HepG2 (cell line): ENCODE measurements around the gene ZNF274. TPM values are rescaled to one million over a fixed set of nuclear protein-coding genes. Genes with fewer than 3 reads are reported as not detected.
A peak's percentile ranks its signal among the peaks of the same experiment; 100 is the strongest.

ENCODE experiments used
- HNRNPLL ChIP-seq: fragments of 200-400 bp; formaldehyde crosslinking; IDR thresholded peaks from 2 replicates; pipeline ENCODE4 v1.6.1; 2017; ENCODE audit warnings: mild to moderate bottlenecking, low read depth, low read length; ENCODE audit not compliant: poor library complexity, severe bottlenecking
- IKZF1 ChIP-seq: fragments of 450-650 bp; IDR thresholded peaks from 2 replicates; pipeline ENCODE4 v1.7.1; 2016
- TBX2 ChIP-seq: sonication (generic); formaldehyde crosslinking; IDR thresholded peaks from 2 replicates; pipeline ENCODE4 v1.5.0; 2020; ENCODE audit warnings: missing genetic modification reagents, mild to moderate bottlenecking, borderline replicate concordance
- TCF7 ChIP-seq: sonication (generic); IDR thresholded peaks from 2 replicates; pipeline ENCODE4 v1.6.1; 2016; ENCODE audit warnings: antibody characterized with exemption, low read depth
- TOPORS ChIP-seq: sonication (generic); formaldehyde crosslinking; IDR thresholded peaks from 2 replicates; pipeline ENCODE4 v1.8.0; 2023; ENCODE audit warnings: mild to moderate bottlenecking, missing genetic modification reagents
- ZNF331 ChIP-seq: sonication (generic); formaldehyde crosslinking; IDR thresholded peaks from 2 replicates; pipeline ENCODE4 v1.4.0; 2020; ENCODE audit warnings: missing genetic modification reagents
- ZNF589 ChIP-seq: sonication (generic); formaldehyde crosslinking; conservative IDR thresholded peaks from 2 replicates; pipeline ENCODE4 v1.8.0; 2022; ENCODE audit warnings: mild to moderate bottlenecking, moderate library complexity, missing genetic modification reagents
- ZNF83 ChIP-seq: sonication (generic); formaldehyde crosslinking; IDR thresholded peaks from 2 replicates; pipeline ENCODE4 v1.4.0; 2020; ENCODE audit warnings: missing genetic modification reagents, mild to moderate bottlenecking, borderline replicate concordance
- polyA plus RNA-seq, 8 experiments: library from polyadenylated mRNA; depleted of rRNA in 3 of 8; stranded (reverse) in 7 of 8; unstranded in 1 of 8; fragments of >200 nt; fragmentation: Illumina TruSeq in 4 of 8; extraction: Trizol in 4 of 8; gene quantifications; 2 replicates each; pipeline versions ENCODE4 v1.2.1 to v1.2.3, GENCODE V29; 2011 to 2016; ENCODE audit warnings: low read depth in 4 of 8, missing spikeins in 1 of 8, mixed read lengths in 1 of 8; ENCODE audit not compliant: insufficient read depth in 1 of 8
- total RNA-seq, 5 experiments: library from RNA; depleted of rRNA; stranded (reverse); fragments of >200 nt; fragmentation: Illumina TruSeq; extraction: Trizol; gene quantifications; 2 replicates each; pipeline ENCODE4 v1.2.3, GENCODE V29; 2016; ENCODE audit warnings: low read depth in 1 of 5
- TF ChIP-seq, protein P1 (sequence below): sonication (generic); formaldehyde crosslinking; IDR thresholded peaks from 2 replicates; pipeline ENCODE4 v1.4.0; 2020; ENCODE audit warnings: missing genetic modification reagents
- TF ChIP-seq, protein P2 (sequence below): sonication (generic); formaldehyde crosslinking; IDR thresholded peaks from 2 replicates; pipeline ENCODE4 v1.4.0; 2020; ENCODE audit warnings: missing genetic modification reagents, mild to moderate bottlenecking, borderline replicate concordance
- TF ChIP-seq, protein P3 (sequence below): sonication (generic); formaldehyde crosslinking; IDR thresholded peaks from 2 replicates; pipeline ENCODE4 v1.5.1; 2020; ENCODE audit warnings: missing genetic modification reagents, mild to moderate bottlenecking, borderline replicate concordance
- TF ChIP-seq, protein P4 (sequence below): sonication (generic); formaldehyde crosslinking; IDR thresholded peaks from 2 replicates; pipeline ENCODE4 v1.5.0; 2020; ENCODE audit warnings: mild to moderate bottlenecking, missing genetic modification reagents
- TF ChIP-seq, protein P5 (sequence below): IDR thresholded peaks from 2 replicates; pipeline ENCODE4 v1.6.1; 2016

The ZNF274 gene
- total and polyA plus RNA-seq, 2 of the 13 experiments (the other 11 are each of a cell fraction or from before 2014, with no cell fraction given): 16.1 to 23.0 TPM

DNA sequence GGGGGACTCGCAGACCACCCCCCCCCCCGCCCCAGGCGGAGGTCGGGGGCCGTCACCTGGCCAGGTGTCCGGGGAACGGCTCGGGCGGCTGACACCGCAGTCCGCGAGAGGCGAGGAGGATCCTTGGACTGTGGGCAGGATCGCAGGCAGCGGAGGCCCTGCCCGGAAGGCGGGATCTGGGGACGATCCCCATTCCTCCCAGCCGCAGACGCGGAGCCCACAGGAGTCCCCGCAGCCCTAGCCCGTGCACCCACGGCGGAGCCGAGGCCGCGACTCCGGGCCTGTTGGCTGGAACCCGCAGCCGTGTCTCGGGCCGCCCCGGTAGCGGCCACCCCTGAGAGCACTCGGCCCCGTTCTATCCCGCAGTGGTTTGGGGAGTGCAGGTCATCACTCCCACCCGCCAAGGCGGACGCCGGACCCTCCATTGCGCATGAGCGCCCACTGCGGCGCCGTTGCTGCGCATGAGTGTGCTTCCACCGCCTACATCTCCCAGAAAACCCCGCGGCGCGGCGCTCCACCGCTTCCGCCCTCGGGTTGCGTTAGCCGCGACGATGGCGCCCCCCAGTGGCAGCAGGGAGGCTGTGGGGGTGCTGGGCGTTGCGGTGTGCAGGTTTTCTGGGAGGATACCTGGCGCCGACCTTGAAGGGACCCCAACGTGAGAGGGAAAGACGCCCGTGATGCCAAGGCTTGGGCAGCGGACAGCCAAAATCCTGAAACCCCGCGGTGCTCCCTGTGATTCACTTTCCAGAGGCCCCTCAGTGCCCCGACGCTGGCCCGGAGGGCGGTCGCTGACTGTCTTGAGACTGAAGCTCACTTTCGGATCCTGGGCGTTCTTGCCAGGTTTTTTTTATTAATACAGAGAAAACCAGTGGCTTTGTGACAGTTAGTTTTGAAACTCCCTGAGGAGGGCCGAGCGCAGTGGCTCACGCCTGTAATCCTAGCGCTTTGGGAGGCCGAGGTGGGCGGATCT, 27.9 kb upstream of the ZNF274 start (continued):
- TF ChIP-seq HNRNPLL: peak; percentile 82
- TF ChIP-seq, protein P1, sequence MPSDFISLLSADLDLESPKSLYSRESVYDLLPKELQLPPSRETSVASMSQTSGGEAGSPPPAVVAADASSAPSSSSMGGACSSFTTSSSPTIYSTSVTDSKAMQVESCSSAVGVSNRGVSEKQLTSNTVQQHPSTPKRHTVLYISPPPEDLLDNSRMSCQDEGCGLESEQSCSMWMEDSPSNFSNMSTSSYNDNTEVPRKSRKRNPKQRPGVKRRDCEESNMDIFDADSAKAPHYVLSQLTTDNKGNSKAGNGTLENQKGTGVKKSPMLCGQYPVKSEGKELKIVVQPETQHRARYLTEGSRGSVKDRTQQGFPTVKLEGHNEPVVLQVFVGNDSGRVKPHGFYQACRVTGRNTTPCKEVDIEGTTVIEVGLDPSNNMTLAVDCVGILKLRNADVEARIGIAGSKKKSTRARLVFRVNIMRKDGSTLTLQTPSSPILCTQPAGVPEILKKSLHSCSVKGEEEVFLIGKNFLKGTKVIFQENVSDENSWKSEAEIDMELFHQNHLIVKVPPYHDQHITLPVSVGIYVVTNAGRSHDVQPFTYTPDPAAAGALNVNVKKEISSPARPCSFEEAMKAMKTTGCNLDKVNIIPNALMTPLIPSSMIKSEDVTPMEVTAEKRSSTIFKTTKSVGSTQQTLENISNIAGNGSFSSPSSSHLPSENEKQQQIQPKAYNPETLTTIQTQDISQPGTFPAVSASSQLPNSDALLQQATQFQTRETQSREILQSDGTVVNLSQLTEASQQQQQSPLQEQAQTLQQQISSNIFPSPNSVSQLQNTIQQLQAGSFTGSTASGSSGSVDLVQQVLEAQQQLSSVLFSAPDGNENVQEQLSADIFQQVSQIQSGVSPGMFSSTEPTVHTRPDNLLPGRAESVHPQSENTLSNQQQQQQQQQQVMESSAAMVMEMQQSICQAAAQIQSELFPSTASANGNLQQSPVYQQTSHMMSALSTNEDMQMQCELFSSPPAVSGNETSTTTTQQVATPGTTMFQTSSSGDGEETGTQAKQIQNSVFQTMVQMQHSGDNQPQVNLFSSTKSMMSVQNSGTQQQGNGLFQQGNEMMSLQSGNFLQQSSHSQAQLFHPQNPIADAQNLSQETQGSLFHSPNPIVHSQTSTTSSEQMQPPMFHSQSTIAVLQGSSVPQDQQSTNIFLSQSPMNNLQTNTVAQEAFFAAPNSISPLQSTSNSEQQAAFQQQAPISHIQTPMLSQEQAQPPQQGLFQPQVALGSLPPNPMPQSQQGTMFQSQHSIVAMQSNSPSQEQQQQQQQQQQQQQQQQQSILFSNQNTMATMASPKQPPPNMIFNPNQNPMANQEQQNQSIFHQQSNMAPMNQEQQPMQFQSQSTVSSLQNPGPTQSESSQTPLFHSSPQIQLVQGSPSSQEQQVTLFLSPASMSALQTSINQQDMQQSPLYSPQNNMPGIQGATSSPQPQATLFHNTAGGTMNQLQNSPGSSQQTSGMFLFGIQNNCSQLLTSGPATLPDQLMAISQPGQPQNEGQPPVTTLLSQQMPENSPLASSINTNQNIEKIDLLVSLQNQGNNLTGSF: no peak
- TF ChIP-seq IKZF1: no peak
- peak; percentile 55; the same call in 1 of the 2 replicates for TF ChIP-seq TOPORS
- TF ChIP-seq ZNF83 (CRISPR knock-in tag): no peak
- TF ChIP-seq, protein P2, sequence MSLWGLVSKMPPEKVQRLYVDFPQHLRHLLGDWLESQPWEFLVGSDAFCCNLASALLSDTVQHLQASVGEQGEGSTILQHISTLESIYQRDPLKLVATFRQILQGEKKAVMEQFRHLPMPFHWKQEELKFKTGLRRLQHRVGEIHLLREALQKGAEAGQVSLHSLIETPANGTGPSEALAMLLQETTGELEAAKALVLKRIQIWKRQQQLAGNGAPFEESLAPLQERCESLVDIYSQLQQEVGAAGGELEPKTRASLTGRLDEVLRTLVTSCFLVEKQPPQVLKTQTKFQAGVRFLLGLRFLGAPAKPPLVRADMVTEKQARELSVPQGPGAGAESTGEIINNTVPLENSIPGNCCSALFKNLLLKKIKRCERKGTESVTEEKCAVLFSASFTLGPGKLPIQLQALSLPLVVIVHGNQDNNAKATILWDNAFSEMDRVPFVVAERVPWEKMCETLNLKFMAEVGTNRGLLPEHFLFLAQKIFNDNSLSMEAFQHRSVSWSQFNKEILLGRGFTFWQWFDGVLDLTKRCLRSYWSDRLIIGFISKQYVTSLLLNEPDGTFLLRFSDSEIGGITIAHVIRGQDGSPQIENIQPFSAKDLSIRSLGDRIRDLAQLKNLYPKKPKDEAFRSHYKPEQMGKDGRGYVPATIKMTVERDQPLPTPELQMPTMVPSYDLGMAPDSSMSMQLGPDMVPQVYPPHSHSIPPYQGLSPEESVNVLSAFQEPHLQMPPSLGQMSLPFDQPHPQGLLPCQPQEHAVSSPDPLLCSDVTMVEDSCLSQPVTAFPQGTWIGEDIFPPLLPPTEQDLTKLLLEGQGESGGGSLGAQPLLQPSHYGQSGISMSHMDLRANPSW (CRISPR knock-in tag): peak; percentile 71; the same call in 1 of the 2 replicates
- TF ChIP-seq, protein P3, sequence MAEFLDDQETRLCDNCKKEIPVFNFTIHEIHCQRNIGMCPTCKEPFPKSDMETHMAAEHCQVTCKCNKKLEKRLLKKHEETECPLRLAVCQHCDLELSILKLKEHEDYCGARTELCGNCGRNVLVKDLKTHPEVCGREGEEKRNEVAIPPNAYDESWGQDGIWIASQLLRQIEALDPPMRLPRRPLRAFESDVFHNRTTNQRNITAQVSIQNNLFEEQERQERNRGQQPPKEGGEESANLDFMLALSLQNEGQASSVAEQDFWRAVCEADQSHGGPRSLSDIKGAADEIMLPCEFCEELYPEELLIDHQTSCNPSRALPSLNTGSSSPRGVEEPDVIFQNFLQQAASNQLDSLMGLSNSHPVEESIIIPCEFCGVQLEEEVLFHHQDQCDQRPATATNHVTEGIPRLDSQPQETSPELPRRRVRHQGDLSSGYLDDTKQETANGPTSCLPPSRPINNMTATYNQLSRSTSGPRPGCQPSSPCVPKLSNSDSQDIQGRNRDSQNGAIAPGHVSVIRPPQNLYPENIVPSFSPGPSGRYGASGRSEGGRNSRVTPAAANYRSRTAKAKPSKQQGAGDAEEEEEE: peak; percentile 57; the same call in 1 of the 2 replicates
- TF ChIP-seq, protein P4, sequence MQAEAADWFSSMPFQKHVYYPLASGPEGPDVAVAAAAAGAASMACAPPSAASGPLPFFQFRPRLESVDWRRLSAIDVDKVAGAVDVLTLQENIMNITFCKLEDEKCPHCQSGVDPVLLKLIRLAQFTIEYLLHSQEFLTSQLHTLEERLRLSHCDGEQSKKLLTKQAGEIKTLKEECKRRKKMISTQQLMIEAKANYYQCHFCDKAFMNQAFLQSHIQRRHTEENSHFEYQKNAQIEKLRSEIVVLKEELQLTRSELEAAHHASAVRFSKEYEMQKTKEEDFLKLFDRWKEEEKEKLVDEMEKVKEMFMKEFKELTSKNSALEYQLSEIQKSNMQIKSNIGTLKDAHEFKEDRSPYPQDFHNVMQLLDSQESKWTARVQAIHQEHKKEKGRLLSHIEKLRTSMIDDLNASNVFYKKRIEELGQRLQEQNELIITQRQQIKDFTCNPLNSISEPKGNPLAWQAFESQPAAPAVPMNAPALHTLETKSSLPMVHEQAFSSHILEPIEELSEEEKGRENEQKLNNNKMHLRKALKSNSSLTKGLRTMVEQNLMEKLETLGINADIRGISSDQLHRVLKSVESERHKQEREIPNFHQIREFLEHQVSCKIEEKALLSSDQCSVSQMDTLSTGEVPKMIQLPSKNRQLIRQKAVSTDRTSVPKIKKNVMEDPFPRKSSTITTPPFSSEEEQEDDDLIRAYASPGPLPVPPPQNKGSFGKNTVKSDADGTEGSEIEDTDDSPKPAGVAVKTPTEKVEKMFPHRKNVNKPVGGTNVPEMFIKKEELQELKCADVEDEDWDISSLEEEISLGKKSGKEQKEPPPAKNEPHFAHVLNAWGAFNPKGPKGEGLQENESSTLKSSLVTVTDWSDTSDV (CRISPR knock-in tag): no peak
- no peak for TF ChIP-seq ZNF331 (CRISPR knock-in tag)
- TF ChIP-seq, protein P5, sequence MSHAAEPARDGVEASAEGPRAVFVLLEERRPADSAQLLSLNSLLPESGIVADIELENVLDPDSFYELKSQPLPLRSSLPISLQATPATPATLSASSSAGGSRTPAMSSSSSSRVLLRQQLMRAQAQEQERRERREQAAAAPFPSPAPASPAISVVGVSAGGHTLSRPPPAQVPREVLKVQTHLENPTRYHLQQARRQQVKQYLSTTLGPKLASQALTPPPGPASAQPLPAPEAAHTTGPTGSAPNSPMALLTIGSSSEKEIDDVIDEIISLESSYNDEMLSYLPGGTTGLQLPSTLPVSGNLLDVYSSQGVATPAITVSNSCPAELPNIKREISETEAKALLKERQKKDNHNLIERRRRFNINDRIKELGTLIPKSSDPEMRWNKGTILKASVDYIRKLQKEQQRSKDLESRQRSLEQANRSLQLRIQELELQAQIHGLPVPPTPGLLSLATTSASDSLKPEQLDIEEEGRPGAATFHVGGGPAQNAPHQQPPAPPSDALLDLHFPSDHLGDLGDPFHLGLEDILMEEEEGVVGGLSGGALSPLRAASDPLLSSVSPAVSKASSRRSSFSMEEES (CRISPR knock-in tag): no peak
- peak; percentile 80 for TF ChIP-seq TBX2
- TF ChIP-seq ZNF589 (CRISPR knock-in tag): no peak
- no peak for TF ChIP-seq TCF7
